HUES6 (cell line): ENCODE measurements around the gene TH.
"Not testable (repeated sequence)": the region's sequence is repeated elsewhere in the genome, so short reads cannot be mapped to it uniquely, and the experiment has no call there.

ENCODE experiments used
- H3K27ac ChIP-seq: 2 replicates; pipeline ENCODE4 v1.7.0; 2013; ENCODE audit warnings: low read depth, mild to moderate bottlenecking, low read length, inconsistent platforms
- H3K27me3 ChIP-seq: 2 replicates; pipeline ENCODE4 v1.6.1; 2013; ENCODE audit warnings: low read length; ENCODE audit not compliant: control insufficient read depth, insufficient read depth
- H3K36me3 ChIP-seq: 2 replicates; pipeline ENCODE4 v1.6.1; 2013; ENCODE audit warnings: low read length; ENCODE audit not compliant: control insufficient read depth, insufficient read depth
- H3K4me1 ChIP-seq: 2 replicates; pipeline ENCODE4 v1.6.1; 2013; ENCODE audit warnings: low read length; ENCODE audit not compliant: control insufficient read depth, insufficient read depth
- H3K4me3 ChIP-seq: 2 replicates; pipeline ENCODE4 v1.5.1; 2013; ENCODE audit warnings: low read depth, low read length
- H3K9ac ChIP-seq: one replicate; pipeline ENCODE4 v1.6.1; 2013; ENCODE audit warnings: mild to moderate bottlenecking, low read length
- H3K9me3 ChIP-seq: 2 replicates; pipeline ENCODE4 v1.6.1; 2013; ENCODE audit warnings: low read depth, low read length; ENCODE audit not compliant: control insufficient read depth, insufficient read depth

Gene TH

GRCh38 chr11:2182692-2183474 lies 11.3 kb upstream of the TH start:
- Histone ChIP-seq H3K36me3 (no peaks in the 10 kb centered on the region), H3K9me3 (no peaks in the 10 kb centered on the region), H3K27me3 (peaks cover 8% of the 10 kb centered on the region; the same call in 1 of the 2 replicates), H3K27ac (no peak overlapping the region), H3K4me3 (no peak overlapping the region), H3K4me1 (peaks cover 8% of the 10 kb centered on the region; the same call in 1 of the 2 replicates), H3K9ac (no peak overlapping the region)

- peaks cover 8% of the 10 kb centered on the region; the same call in 1 of the 2 replicates for H3K27me3 ChIP-seq
- H3K36me3 ChIP-seq = no peaks in the 10 kb centered on the region
- H3K27ac ChIP-seq = no peak overlapping the region
- peaks cover 8% of the 10 kb centered on the region; the same call in 1 of the 2 replicates for H3K4me1 ChIP-seq
- H3K4me3 ChIP-seq = no peak overlapping the region
- H3K9me3 ChIP-seq = no peaks in the 10 kb centered on the region
- H3K9ac ChIP-seq = no peak overlapping the region
These were observed 10.5 kb upstream of the TH start for GRCh38 chr11:2182075-2182474.

- no peak overlapping the region for H3K27ac ChIP-seq
- peaks cover 8% of the 10 kb centered on the region; the same call in 1 of the 2 replicates for H3K27me3 ChIP-seq
- H3K4me3 ChIP-seq = no peak overlapping the region
- H3K9ac ChIP-seq = no peak overlapping the region
- H3K36me3 ChIP-seq = no peaks in the 10 kb centered on the region
- peaks cover 8% of the 10 kb centered on the region; the same call in 1 of the 2 replicates for H3K4me1 ChIP-seq
- H3K9me3 ChIP-seq = no peaks in the 10 kb centered on the region; the same call in 1 of the 2 replicates
These were observed 9.3 kb upstream of the TH start for GRCh38 chr11:2180789-2181370.

- Histone ChIP-seq H3K4me3 (no peak overlapping the region), H3K27me3 (peaks cover 8% of the 10 kb centered on the region; the same call in 1 of the 2 replicates), H3K9ac (no peak overlapping the region), H3K4me1 (peaks cover 8% of the 10 kb centered on the region; the same call in 1 of the 2 replicates), H3K9me3 (no peaks in the 10 kb centered on the region; the same call in 1 of the 2 replicates), H3K36me3 (no peaks in the 10 kb centered on the region), H3K27ac (no peak overlapping the region)
These were observed 8.7 kb upstream of the TH start for GRCh38 chr11:2180347-2180746.

- H3K9me3 ChIP-seq = no peaks in the 10 kb centered on the region; the same call in 1 of the 2 replicates
- H3K27me3 ChIP-seq = no peaks in the 10 kb centered on the region
- no peak overlapping the region for H3K27ac ChIP-seq
- no peaks in the 10 kb centered on the region for H3K36me3 ChIP-seq
- H3K4me1 ChIP-seq = peaks cover 8% of the 10 kb centered on the region; the same call in 1 of the 2 replicates
- no peak overlapping the region for H3K9ac ChIP-seq
- H3K4me3 ChIP-seq = no peak overlapping the region
These were observed 7.9 kb upstream of the TH start for GRCh38 chr11:2179516-2179915.

GRCh38 chr11:2178906-2179494 lies 7.4 kb upstream of the TH start:
- H3K27me3 ChIP-seq = no peaks in the 10 kb centered on the region
- peaks cover 8% of the 10 kb centered on the region; the same call in 1 of the 2 replicates for H3K4me1 ChIP-seq
- no peaks in the 10 kb centered on the region for H3K36me3 ChIP-seq
- H3K4me3 ChIP-seq = no peak overlapping the region
- H3K27ac ChIP-seq = no peak overlapping the region
- no peak overlapping the region for H3K9ac ChIP-seq
- H3K9me3 ChIP-seq = no peaks in the 10 kb centered on the region; the same call in 1 of the 2 replicates

GRCh38 chr11:2178055-2178773 lies 6.6 kb upstream of the TH start:
- not testable (repeated sequence) for H3K9ac ChIP-seq, H3K27ac ChIP-seq, H3K4me3 ChIP-seq, H3K4me1 ChIP-seq, H3K9me3 ChIP-seq, H3K36me3 ChIP-seq, H3K27me3 ChIP-seq

- H3K36me3 ChIP-seq = no peaks in the 10 kb centered on the region
- no peak overlapping the region for H3K27ac ChIP-seq
- H3K4me1 ChIP-seq = peaks cover 8% of the 10 kb centered on the region; the same call in 1 of the 2 replicates
- no peaks in the 10 kb centered on the region; the same call in 1 of the 2 replicates for H3K9me3 ChIP-seq
- no peaks in the 10 kb centered on the region for H3K27me3 ChIP-seq
- H3K9ac ChIP-seq = no peak overlapping the region
- no peak overlapping the region for H3K4me3 ChIP-seq
These were observed 5.5 kb upstream of the TH start for GRCh38 chr11:2177076-2177475.

GRCh38 chr11:2176389-2176900 lies 4.8 kb upstream of the TH start:
- no peaks in the 10 kb centered on the region for H3K27me3 ChIP-seq
- H3K9me3 ChIP-seq = no peaks in the 10 kb centered on the region; the same call in 1 of the 2 replicates
- no peak overlapping the region for H3K27ac ChIP-seq
- H3K4me1 ChIP-seq = peaks cover 8% of the 10 kb centered on the region; the same call in 1 of the 2 replicates
- H3K9ac ChIP-seq = no peak overlapping the region
- no peak overlapping the region for H3K4me3 ChIP-seq
- H3K36me3 ChIP-seq = no peaks in the 10 kb centered on the region

GRCh38 chr11:2175659-2176058 lies 4.0 kb upstream of the TH start:
- Histone ChIP-seq H3K4me1 (peaks cover 8% of the 10 kb centered on the region; the same call in 1 of the 2 replicates), H3K9ac (no peak overlapping the region), H3K27me3 (no peaks in the 10 kb centered on the region), H3K27ac (no peak overlapping the region), H3K36me3 (no peaks in the 10 kb centered on the region), H3K9me3 (no peaks in the 10 kb centered on the region; the same call in 1 of the 2 replicates), H3K4me3 (no peak overlapping the region)
